Stimulated activated naive CD8-positive, alpha-beta T cell treated with anti-CD3 and anti-CD28 coated beads, Interleukin-15, Interleukin-2, amounts not matched to agents 100 ng/mL and 50 ng/mL, for 24 hours (primary cell): ENCODE results near the gene FAN1.

Source experiments
- H3K27ac Mint-ChIP-seq: one replicate; pipeline ENCODE4 v1.8.0; 2021; ENCODE audit warnings: mild to moderate bottlenecking, mixed read lengths
- H3K27me3 Mint-ChIP-seq: one replicate; pipeline ENCODE4 v1.8.0; 2021; ENCODE audit warnings: mixed read lengths
- H3K36me3 Mint-ChIP-seq: one replicate; pipeline ENCODE4 v1.8.0; 2021; ENCODE audit warnings: low read depth, mixed read lengths
- H3K4me1 Mint-ChIP-seq: one replicate; pipeline ENCODE4 v1.8.0; 2021; ENCODE audit warnings: low read depth, mixed read lengths
- H3K4me3 Mint-ChIP-seq: one replicate; pipeline ENCODE4 v1.8.0; 2021; ENCODE audit warnings: mild to moderate bottlenecking, mixed read lengths
- H3K9me3 Mint-ChIP-seq: one replicate; pipeline ENCODE4 v1.8.0; 2021; ENCODE audit warnings: mixed read lengths

FAN1 gene

DNA sequence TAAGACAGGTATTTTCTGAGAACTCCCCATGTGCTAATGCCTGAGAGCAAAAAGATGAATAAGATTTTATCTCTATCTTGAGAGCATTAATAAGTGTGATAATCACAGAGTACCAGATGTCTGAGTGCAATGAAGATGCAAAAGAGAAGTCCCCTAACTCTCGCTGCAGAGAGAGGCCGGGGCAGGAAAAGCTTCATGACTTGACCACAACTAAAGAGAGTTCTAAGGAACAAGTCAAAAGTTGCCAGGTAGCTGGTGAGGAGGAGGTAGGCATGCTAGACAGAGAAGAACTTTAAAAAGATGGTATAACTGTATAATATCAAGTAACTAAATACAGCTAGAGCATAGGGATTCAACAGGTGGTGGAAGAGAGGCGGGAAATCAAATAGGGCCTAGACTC lies 58.9 kb downstream of the FAN1 start:
- no peak overlapping the region for H3K4me3 Mint-ChIP-seq
- peaks cover 35% of the 10 kb centered on the region for H3K36me3 Mint-ChIP-seq

DNA sequence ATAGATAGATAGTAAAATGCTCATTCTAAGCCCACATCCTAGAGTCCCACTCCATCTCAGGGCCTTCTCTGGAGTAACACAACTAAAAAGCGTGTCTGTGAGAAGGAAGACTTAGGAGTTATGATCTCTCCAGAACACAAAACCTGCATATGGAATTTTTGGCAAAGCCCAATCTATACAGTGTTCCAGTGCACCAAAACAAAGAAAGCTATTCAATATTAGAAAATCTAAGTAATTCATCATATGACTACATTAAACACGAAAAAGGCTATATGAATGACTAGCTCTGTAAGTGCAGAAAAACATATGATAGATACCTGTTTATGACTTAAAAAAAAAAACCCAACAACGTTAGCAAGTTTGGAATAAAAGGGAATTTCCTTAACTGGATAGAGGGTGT lies 60.0 kb downstream of the FAN1 start:
- no peak overlapping the region for H3K4me3 Mint-ChIP-seq
- no peak overlapping the region for H3K27ac Mint-ChIP-seq
- H3K36me3 Mint-ChIP-seq, result peaks cover 30% of the 10 kb centered on the region
- no peaks in the 10 kb centered on the region for H3K9me3 Mint-ChIP-seq
- H3K27me3 Mint-ChIP-seq, result no peaks in the 10 kb centered on the region
- peaks cover 17% of the 10 kb centered on the region for H3K4me1 Mint-ChIP-seq

More for the DNA sequence above, 58.9 kb downstream of the FAN1 start:
- Mint-ChIP-seq H3K4me1 (peaks cover 15% of the 10 kb centered on the region), H3K27me3 (no peaks in the 10 kb centered on the region), H3K9me3 (no peaks in the 10 kb centered on the region), H3K27ac (peak overlapping the region; percentile 21)

DNA sequence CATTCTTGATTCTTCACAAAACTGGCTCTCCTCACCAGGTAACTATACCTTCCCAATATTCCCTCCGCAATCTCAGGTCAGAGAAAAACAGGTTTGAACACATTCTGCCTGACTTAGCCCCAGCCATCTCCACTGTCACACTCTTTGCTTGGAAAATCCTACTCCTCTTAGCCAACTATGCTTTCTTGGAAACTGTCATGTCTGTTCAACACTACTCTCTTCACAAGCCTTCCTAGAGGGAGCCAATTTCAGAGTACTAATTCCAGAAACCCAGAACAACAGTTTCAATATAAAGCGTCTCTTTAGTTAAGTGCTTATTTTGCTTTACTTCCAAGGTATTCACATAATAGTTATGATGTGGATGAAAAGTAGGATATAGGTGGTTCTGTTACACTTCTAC lies 66.0 kb downstream of the FAN1 start:
- Mint-ChIP-seq H3K27ac (no peak overlapping the region), H3K4me3 (no peak overlapping the region), H3K4me1 (peaks cover 30% of the 10 kb centered on the region), H3K27me3 (no peaks in the 10 kb centered on the region), H3K36me3 (peaks cover 47% of the 10 kb centered on the region), H3K9me3 (no peaks in the 10 kb centered on the region)

DNA sequence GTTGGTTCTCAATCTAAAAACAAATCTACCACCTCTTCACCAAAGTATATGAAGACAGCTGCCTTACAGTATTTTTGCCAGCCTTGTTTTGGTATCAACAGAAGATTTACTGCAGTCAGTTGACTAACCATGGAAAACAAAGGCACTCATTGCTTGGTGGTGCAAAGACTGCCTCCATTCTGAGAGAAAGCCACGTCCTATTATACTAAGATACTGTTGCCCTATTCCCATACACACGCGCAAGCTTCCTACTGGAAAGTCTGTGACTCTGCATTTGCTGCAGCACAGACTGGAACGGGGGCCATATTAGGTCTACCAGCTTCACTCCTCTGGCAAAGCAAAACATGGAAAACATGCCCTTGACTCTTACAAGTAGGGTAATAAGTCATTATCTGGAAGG lies 69.7 kb downstream of the FAN1 start:
- Mint-ChIP-seq H3K4me3 (no peak overlapping the region), H3K36me3 (peaks cover 41% of the 10 kb centered on the region), H3K27ac (no peak overlapping the region), H3K9me3 (no peaks in the 10 kb centered on the region), H3K4me1 (peaks cover 38% of the 10 kb centered on the region), H3K27me3 (no peaks in the 10 kb centered on the region)

DNA sequence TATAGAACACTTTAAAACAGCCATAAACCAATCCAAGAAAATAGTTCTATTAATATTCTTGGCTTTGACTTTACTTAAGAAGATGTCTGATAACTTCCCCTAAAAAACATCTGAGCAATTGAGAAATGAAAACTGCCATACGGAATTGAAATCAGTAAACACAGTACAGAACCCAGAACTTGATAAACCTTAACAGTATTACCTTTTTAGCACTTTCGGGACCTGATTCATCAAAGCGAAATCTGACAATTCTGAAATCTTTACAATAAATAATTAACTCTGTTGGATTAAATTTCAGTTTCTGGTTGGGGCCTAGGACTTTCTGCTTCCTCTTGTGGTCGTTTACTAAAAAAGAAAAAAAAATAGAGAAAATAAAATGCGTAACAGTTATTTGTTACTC lies 70.4 kb downstream of the FAN1 start:
- Mint-ChIP-seq H3K27me3 (no peaks in the 10 kb centered on the region), H3K27ac (no peak overlapping the region), H3K4me3 (no peak overlapping the region), H3K9me3 (no peaks in the 10 kb centered on the region), H3K36me3 (peaks cover 41% of the 10 kb centered on the region), H3K4me1 (peaks cover 34% of the 10 kb centered on the region)

DNA sequence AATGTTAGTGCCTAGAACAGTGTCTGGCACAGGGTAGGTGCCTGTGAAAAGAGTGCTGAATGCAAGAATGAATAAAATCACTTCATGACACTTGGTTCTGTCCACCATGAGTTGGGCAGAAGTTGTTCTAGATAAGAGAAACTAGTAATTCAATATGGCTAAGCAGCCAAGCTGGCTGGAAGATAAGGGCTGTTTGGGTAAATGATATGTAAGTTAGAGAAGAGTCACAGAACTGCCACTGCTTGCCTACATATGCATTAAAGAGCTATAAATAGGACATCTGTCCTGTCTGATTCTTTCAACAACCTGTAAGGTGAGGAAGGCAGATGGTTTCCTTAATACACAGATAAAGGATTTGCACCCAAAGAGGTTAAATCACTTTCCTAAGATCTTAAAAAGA lies 74.6 kb downstream of the FAN1 start:
- H3K4me3 Mint-ChIP-seq, result no peak overlapping the region
- peaks cover 37% of the 10 kb centered on the region for H3K4me1 Mint-ChIP-seq
- H3K27me3 Mint-ChIP-seq, result no peaks in the 10 kb centered on the region
- no peaks in the 10 kb centered on the region for H3K9me3 Mint-ChIP-seq
- H3K36me3 Mint-ChIP-seq, result peaks cover 33% of the 10 kb centered on the region
- H3K27ac Mint-ChIP-seq, result no peak overlapping the region

- Mint-ChIP-seq H3K27ac (peak overlapping the region; percentile 33), H3K27me3 (no peaks in the 10 kb centered on the region), H3K4me1 (peaks cover 45% of the 10 kb centered on the region), H3K9me3 (no peaks in the 10 kb centered on the region), H3K36me3 (peaks cover 23% of the 10 kb centered on the region), H3K4me3 (no peak overlapping the region)
Measured at GRCh38 chr15:30979457-30979856, 75.7 kb downstream of the FAN1 start.

DNA sequence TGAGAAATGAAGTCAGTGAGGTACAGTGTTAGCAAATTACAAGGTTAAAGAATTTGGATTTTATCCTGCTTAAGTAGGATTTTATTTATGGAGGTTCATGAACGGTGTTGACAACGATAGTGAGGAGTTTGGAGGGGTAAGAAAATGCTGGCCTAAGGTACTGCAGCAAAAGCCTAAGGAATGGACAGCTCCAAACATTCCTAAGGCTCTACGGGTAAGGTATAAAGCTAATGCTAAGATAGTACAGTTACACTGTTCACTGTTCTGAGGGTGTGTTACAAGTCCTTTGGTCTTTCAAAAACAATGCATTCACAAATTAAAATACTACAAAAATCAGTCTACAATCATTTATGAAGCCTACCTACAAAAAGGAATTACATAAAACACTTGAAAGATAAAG lies 80.4 kb downstream of the FAN1 start:
- Mint-ChIP-seq H3K9me3 (no peaks in the 10 kb centered on the region), H3K27me3 (no peaks in the 10 kb centered on the region), H3K4me1 (peaks cover 68% of the 10 kb centered on the region), H3K27ac (no peak overlapping the region), H3K4me3 (no peak overlapping the region), H3K36me3 (peaks cover 39% of the 10 kb centered on the region)

DNA sequence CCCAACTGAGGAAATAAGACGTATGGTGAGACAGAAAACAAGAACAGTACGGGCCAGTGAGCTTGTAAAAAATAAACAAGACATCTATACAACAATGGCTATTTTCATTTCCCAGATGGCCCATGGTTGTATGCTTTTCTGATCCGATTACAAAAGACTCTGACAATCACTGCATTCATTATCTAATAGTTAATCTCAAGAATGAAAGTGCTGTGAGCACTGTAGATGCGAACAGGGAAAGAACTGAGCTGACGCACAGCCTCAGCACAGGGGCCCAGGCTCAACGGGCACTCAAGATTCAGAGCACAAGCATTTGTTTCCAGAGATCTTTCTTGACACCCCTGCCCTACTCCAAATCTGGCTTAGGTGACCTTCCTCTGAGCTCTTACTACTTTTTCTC lies 80.8 kb downstream of the FAN1 start:
- Mint-ChIP-seq H3K36me3 (peaks cover 35% of the 10 kb centered on the region), H3K4me3 (no peak overlapping the region), H3K9me3 (no peaks in the 10 kb centered on the region), H3K27ac (no peak overlapping the region), H3K4me1 (peaks cover 65% of the 10 kb centered on the region), H3K27me3 (no peaks in the 10 kb centered on the region)

DNA sequence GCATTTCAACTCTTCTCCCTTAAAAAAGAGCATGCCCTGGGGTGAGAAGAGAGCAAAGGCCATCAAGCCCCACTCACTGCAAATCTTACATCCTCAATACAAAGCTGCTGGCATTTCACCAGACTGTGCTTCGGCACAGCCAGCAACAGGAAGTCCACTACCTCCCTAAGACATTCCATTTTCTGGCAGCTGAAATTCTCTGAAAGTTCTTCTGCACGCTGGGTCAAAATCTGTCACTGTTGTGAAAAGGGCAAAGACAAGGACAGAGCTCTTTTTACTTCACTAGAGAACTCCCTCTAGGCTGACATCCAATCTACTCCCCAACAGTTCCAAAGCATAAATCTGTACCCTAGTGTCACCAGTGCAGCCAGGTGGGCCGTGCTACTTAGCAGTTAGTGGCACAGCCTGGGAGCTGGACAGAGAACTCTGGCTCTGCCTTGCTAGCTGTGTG lies 81.4 kb downstream of the FAN1 start:
- Mint-ChIP-seq H3K9me3 (no peaks in the 10 kb centered on the region), H3K27me3 (no peaks in the 10 kb centered on the region), H3K4me1 (peaks cover 64% of the 10 kb centered on the region), H3K36me3 (peaks cover 29% of the 10 kb centered on the region), H3K4me3 (no peak overlapping the region), H3K27ac (peak overlapping the region; percentile 13)

DNA sequence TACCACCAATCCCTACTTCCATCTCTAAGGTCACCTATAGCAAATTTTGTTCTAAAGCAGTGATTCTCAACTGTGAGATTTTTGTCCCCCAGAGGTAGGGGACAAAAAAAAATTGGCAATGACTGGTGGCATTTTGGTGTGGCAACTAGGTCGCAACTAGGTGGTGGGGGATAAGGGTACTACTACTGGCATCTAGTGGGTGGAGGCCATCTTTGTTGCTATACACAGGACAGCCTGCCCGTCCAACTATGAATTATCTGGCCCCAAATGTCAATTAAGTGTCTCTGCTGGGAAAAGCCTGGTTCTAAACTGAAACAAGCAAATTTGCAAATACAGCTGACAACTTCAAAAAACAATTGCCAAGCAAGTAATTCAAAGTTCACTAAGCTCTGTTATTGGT lies 86.3 kb downstream of the FAN1 start:
- Mint-ChIP-seq H3K27ac (no peak overlapping the region), H3K4me3 (peak overlapping the region; percentile 93), H3K9me3 (no peaks in the 10 kb centered on the region), H3K36me3 (peaks cover 16% of the 10 kb centered on the region), H3K27me3 (no peaks in the 10 kb centered on the region), H3K4me1 (peaks cover 41% of the 10 kb centered on the region)

DNA sequence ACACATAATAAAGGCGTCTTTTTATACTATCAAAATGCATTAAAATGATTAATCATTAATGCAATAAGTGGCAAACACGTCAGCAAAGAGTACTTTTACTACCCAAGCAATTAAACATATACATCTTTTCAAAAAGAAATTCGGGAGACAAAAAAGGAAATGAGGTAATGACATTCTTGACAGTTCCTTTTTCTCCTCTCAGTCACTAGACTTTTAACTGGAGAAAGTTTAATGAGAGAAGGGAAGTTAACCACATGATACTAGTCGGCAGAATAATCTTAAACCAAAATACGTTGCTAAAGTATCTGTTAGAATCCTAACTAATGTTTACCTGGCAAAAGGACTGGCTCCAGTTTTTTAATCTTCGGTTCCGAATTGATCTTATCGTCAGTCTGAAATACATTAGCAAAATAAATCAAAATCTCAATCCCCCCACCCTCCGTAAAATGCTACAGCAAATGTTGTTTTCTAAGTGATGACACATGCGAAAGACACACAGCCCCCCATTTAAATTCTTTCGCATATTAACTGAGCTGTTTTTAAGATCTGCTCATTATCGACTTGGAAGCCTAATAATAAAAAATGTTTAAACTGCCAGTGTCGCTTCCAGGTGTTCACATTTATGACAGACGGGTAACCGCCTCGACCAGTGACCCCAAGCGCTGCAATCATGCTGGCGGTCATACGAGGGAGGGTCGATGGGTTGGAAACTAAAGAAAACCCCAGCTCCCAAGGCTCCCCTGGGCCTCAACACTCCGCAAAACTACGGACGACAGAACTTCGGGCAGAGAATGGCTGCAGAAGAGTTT lies 86.9 kb downstream of the FAN1 start:
- Mint-ChIP-seq H3K4me1 (peaks cover 35% of the 10 kb centered on the region), H3K27me3 (no peaks in the 10 kb centered on the region), H3K4me3 (peak overlapping the region; percentile 93), H3K27ac (peak overlapping the region; percentile 79), H3K9me3 (no peaks in the 10 kb centered on the region), H3K36me3 (peaks cover 15% of the 10 kb centered on the region)

DNA sequence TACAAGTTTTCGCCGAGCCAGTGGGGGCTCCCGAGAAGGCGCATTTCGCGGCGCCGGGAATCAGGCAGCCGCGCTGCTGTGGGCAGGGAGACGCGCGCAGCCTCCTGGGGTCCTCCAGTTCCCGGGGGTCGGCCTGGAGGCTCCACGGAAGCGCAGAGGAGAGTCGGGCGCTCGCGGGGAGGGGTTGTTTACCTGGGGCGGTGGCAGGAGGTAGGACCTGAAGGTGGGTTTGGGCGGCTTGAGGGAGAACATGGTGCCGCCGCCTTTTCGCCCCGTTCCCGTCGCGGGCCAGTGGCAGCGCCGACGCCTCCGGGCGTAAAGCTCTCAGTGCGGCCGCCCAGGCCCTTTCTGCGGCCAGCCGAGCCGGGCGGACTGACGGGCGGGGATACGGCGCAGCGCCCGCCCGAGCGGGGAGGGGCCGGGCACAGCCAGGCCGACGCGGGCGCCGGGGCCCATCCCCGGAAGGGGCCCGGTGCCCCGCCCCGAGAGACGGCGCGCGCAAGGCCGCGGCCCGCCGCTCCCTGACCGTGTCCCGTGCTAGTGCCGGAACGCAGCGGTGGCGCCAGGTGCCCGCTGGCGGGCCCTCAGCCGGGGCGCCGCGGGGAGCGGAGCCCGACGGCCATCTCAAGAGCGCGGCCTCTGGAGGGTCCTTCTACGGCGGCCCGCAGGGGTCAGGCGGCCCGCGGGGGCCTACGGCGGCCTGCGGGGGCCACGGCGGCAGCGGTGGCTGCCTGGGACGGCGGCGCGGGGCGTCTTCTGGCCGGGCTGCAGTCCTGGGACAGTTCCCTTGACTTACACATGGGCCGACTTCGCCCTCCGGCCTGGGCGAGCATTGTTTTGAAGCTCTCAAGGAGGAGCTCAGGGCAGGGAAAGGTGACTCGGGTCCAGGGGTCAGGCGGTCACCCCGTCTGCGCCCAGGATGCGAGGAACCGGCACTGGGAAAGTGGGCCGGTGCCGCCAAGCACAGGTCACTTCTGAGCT lies 87.8 kb downstream of the FAN1 start, which contains the start of gene MTMR10:
MTMR10 (minus strand) TSS at position 374 of the 981 bp plus-strand sequence; CDS start at position 252, 122 bp downstream.
- H3K27me3 Mint-ChIP-seq, result no peaks in the 10 kb centered on the region
- peak within 1 kb of the TSS; percentile 79 for H3K27ac Mint-ChIP-seq
- peaks cover 9% of the 10 kb centered on the region for H3K36me3 Mint-ChIP-seq

GRCh38 chr15:30992249-30992864 lies 88.6 kb downstream of the FAN1 start:
- Mint-ChIP-seq H3K27me3 (no peaks in the 10 kb centered on the region), H3K9me3 (no peaks in the 10 kb centered on the region), H3K27ac (peak overlapping the region; percentile 75), H3K4me1 (peaks cover 26% of the 10 kb centered on the region), H3K36me3 (peaks cover 5% of the 10 kb centered on the region), H3K4me3 (peak overlapping the region; percentile 87)

More for the DNA sequence above, 87.8 kb downstream of the FAN1 start, which contains the start of gene MTMR10:
- Mint-ChIP-seq H3K9me3 (no peaks in the 10 kb centered on the region), H3K4me1 (peaks cover 32% of the 10 kb centered on the region), H3K4me3 (peak within 1 kb of the TSS; percentile 93)
